Measurements from ENCODE around the gene LCMT1. TPM values are rescaled to one million over a fixed set of nuclear protein-coding genes. Genes with fewer than 3 reads are reported as not detected.

LCMT1 gene
- total and polyA plus RNA-seq, 2 of the 13 experiments (the other 11 are each of a cell fraction or from before 2014, with no cell fraction given), result 41.2 to 48.7 TPM

- TF ChIP-seq REST (IDR thresholded peaks at IDR 0.05; ENCODE audit: borderline replicate concordance in 1 of 2, low read depth in 1 of 2, low read length in 2 of 2), result peak in 1 of 2 experiments; percentile 28; a peak in 1 of 4 replicates
- TF ChIP-seq, protein P1, sequence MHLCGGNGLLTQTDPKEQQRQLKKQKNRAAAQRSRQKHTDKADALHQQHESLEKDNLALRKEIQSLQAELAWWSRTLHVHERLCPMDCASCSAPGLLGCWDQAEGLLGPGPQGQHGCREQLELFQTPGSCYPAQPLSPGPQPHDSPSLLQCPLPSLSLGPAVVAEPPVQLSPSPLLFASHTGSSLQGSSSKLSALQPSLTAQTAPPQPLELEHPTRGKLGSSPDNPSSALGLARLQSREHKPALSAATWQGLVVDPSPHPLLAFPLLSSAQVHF (CRISPR knock-in tag; IDR thresholded peaks at IDR 0.05), result peak; percentile 53; the same call in 1 of the 2 replicates
- no peak for TF ChIP-seq CSRNP1 (CRISPR knock-in tag; IDR thresholded peaks at IDR 0.05)
- peak; percentile 32; the same call in 1 of the 2 replicates for TF ChIP-seq ETV6 (CRISPR knock-in tag; conservative IDR thresholded peaks at IDR 0.05)
- TF ChIP-seq GTF2F1 (IDR thresholded peaks at IDR 0.05; ENCODE audit: low read length), result no peak
- no peak for TF ChIP-seq ZNF44 (CRISPR knock-in tag; IDR thresholded peaks at IDR 0.05)
- TF ChIP-seq STAT5B (CRISPR knock-in tag; IDR thresholded peaks at IDR 0.05), result no peak
- no peak; the same call in 1 of the 2 replicates for TF ChIP-seq KLF6 (CRISPR knock-in tag; IDR thresholded peaks at IDR 0.05)
- no peak; the same call in 1 of the 2 replicates for TF ChIP-seq ZNF354B (CRISPR knock-in tag; IDR thresholded peaks at IDR 0.05)
- no peak for TF ChIP-seq ZNF282 (IDR thresholded peaks at IDR 0.05; ENCODE audit: partially characterized antibody)
- TF ChIP-seq, protein P2, sequence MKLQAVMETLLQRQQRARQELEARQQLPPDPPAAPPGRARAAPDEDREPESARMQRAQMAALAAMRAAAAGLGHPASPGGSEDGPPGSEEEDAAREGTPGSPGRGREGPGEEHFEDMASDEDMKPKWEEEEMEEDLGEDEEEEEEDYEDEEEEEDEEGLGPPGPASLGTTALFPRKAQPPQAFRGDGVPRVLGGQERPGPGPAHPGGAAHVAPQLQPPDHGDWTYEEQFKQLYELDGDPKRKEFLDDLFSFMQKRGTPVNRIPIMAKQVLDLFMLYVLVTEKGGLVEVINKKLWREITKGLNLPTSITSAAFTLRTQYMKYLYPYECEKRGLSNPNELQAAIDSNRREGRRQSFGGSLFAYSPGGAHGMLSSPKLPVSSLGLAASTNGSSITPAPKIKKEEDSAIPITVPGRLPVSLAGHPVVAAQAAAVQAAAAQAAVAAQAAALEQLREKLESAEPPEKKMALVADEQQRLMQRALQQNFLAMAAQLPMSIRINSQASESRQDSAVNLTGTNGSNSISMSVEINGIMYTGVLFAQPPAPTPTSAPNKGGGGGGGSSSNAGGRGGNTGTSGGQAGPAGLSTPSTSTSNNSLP (IDR thresholded peaks at IDR 0.05; ENCODE audit: low read depth, low read length), result no peak
- TF ChIP-seq RBM22 (optimal IDR thresholded peaks at IDR 0.05; ENCODE audit: low read length), result no peak
- peak; percentile 99 for TF ChIP-seq HOXA3 (CRISPR knock-in tag; IDR thresholded peaks at IDR 0.05)
- TF ChIP-seq ZNF607 (CRISPR knock-in tag; IDR thresholded peaks at IDR 0.05; ENCODE audit: borderline replicate concordance), result peak; percentile 97
- TF ChIP-seq, protein P3, sequence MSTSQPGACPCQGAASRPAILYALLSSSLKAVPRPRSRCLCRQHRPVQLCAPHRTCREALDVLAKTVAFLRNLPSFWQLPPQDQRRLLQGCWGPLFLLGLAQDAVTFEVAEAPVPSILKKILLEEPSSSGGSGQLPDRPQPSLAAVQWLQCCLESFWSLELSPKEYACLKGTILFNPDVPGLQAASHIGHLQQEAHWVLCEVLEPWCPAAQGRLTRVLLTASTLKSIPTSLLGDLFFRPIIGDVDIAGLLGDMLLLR (CRISPR knock-in tag; IDR thresholded peaks at IDR 0.05), result peak; percentile 44; the same call in 1 of the 2 replicates
- TF ChIP-seq, protein P4, sequence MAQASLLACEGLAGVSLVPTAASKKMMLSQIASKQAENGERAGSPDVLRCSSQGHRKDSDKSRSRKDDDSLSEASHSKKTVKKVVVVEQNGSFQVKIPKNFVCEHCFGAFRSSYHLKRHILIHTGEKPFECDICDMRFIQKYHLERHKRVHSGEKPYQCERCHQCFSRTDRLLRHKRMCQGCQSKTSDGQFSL (CRISPR knock-in tag; IDR thresholded peaks at IDR 0.05), result 0 out of 2 replicates have a peak, but pooled peaks have one; percentile 44
- TF ChIP-seq GMEB2 (CRISPR knock-in tag; IDR thresholded peaks at IDR 0.05; ENCODE audit: low read depth), result no peak
- TF ChIP-seq RAD21 (CRISPR knock-in tag; IDR thresholded peaks at IDR 0.05), result peak; percentile 62
Observed at GRCh38 chr16:25106567-25107465, 4.7 kb upstream of the LCMT1 start (continued).
